Fibroblast of pulmonary artery (primary cell): ENCODE results near the gene RBFA.
A peak's percentile ranks its signal among the peaks of the same experiment; 100 is the strongest.

Source experiments
- DNase-seq: peaks from one replicate; pipeline ENCODE4 v3.0.0-alpha.2; 2010; ENCODE audit warnings: low read depth
- H3K4me3 ChIP-seq: replicated peaks from 2 replicates; pipeline ENCODE4 v1.5.1; 2011; ENCODE audit warnings: low read depth, mild to moderate bottlenecking, control low read depth, low read length, moderate library complexity
- CTCF ChIP-seq: IDR thresholded peaks from 2 replicates; pipeline ENCODE4 v1.5.1; 2011; ENCODE audit warnings: mild to moderate bottlenecking, control low read depth, low read length, inconsistent platforms; ENCODE audit errors: missing control alignments

The RBFA gene

GRCh38 chr18:80034068-80034851 is at the start of gene RBFA:
TSS of gene RBFA (plus strand) at chr18:80034434. CDS start at chr18:80034496, 62 bp downstream.
- H3K4me3 ChIP-seq, result peak within 1 kb of the TSS; percentile 70
- no peak for TF ChIP-seq CTCF
- peak; percentile 99 for DNase-seq

GRCh38 chr18:79985172-79985571 is 49.1 kb upstream of the RBFA start:
- no peak for TF ChIP-seq CTCF
- DNase-seq, result no peak
- H3K4me3 ChIP-seq, result no peak overlapping the region

DNA sequence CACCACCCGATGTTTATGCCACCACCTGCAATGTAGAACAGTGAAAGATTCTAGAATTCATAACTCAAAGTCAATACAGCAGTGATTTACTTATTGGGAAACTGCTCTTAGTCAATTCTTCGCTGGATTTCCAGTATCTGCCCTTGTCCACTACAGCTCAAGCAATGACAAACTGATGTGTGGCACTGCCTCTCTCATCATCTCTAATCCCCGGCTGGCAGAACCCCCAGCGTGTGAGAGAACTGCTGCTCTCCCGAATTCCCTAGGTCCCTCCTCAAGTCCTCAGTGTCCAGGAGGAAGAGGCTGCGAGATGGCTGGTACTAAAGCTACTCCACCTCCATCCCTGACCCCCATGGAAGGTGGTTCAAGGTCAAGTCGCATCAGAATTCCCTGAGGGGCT is 47.5 kb upstream of the RBFA start:
- no peak for TF ChIP-seq CTCF

GRCh38 chr18:79987566-79987965 is 46.7 kb upstream of the RBFA start:
- no peak for TF ChIP-seq CTCF
- peak; percentile 16 for DNase-seq

More for the DNA sequence above, 47.5 kb upstream of the RBFA start:
- no peak for DNase-seq
- H3K4me3 ChIP-seq, result peak overlapping the region; percentile 91

GRCh38 chr18:79988071-79988450 is 46.2 kb upstream of the RBFA start:
- peak; percentile 29 for TF ChIP-seq CTCF
- peak; percentile 40 for DNase-seq
- peak overlapping the region; percentile 91 for H3K4me3 ChIP-seq

More at GRCh38 chr18:79987566-79987965, 46.7 kb upstream of the RBFA start:
- H3K4me3 ChIP-seq, result peak overlapping the region; percentile 91

GRCh38 chr18:79988451-79989194 is 45.6 kb upstream of the RBFA start, which contains the start of gene TXNL4A:
TSS of gene TXNL4A (minus strand) at chr18:79988563. CDS start at chr18:79988392, 171 bp downstream.
- H3K4me3 ChIP-seq, result peak within 1 kb of the TSS; percentile 91
- no peak for TF ChIP-seq CTCF
- DNase-seq, result peak; percentile 89

- H3K4me3 ChIP-seq, result peak overlapping the region; percentile 91
- no peak for DNase-seq
- no peak for TF ChIP-seq CTCF
These were observed 45.1 kb upstream of the RBFA start for GRCh38 chr18:79989195-79989497.
